GM12872 (cell line): ENCODE data around the gene DYNC1I1.

ENCODE experiments used
- CTCF ChIP-seq: IDR thresholded peaks from 3 replicates; pipeline ENCODE4 v1.5.1; 2011; ENCODE audit warnings: low read depth, mild to moderate bottlenecking, low read length, moderate library complexity; ENCODE audit not compliant: insufficient read depth

DYNC1I1 gene

GRCh38 chr7:96090756-96091155 lies 318.4 kb downstream of the DYNC1I1 start:
- no peak for TF ChIP-seq CTCF

DNA sequence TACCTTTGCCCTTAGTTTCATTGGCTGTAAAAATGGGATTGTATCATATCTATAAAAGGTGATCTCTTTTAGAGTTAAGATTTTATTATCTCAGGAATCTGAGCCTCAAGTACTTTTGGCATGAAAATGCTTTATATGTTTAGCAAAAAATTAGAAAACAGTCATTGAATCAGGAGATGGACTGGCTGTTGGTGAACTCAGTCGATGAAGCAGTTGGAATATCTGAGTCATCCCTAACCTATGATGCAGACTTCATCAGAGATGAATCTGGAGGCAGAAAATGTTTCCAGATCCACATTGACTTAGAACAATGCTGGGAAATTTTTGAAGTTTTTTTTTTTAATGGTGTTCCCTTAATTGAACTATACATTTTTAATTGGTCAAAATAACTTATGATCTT lies 321.1 kb downstream of the DYNC1I1 start:
- TF ChIP-seq CTCF = no peak

DNA sequence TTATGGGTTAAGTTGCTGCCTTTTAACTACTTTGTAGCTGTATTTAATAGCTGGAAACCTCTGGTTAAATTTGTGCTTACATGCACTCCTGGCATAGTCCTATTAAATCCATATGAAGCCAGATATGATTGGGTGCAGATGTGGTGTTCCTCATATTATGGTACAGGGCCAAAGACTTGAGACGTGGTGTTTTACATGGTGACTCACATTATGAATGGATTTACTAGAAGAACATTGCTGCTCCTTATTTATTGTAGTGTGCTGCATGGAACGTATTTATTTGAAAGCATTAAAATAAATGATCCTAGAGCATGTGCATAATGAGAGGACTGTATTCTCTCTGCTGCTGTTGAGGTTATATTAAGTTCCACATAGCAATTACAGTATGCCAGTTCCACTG lies 325.5 kb downstream of the DYNC1I1 start:
- no peak for TF ChIP-seq CTCF

DNA sequence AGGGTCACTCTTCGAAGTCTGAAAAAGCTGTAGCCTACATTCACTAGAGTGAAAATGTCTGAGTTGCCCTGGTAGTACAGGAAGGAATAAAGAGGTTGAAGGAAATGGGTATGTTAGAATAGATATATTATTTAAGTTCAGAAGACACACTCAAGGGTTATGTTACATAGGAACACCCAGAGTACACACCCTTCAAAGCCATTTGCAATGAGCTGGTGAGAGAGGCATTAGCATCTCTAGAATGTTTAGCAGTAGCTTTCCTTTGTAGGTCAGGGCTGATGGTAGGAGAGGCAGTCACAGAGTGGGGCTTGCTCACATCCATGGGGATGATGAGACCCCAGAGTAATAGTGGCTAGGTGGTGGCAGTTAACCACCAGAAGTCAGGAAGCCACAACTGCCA lies 328.4 kb downstream of the DYNC1I1 start:
- no peak for TF ChIP-seq CTCF

- no peak for TF ChIP-seq CTCF
Measured at GRCh38 chr7:96102096-96102811, 329.9 kb downstream of the DYNC1I1 start.

DNA sequence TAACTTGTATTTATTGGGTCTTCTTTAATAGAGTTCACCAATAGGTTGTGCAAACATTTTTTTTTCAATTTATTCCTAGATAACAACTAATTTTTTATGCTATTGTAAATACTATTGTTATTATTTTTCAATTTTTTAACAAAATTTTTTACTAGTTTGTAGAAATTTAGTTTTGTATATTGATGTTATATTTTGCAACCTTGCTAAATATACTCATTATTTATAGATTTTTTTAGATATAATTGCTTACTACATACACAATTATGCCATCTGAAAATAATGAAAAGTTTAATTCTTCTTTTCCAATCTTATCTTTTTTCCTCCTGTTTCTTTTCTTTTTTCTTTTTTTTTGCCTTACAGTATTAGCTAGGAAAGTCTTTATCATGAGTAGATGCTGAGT lies 332.6 kb downstream of the DYNC1I1 start:
- TF ChIP-seq CTCF = no peak

DNA sequence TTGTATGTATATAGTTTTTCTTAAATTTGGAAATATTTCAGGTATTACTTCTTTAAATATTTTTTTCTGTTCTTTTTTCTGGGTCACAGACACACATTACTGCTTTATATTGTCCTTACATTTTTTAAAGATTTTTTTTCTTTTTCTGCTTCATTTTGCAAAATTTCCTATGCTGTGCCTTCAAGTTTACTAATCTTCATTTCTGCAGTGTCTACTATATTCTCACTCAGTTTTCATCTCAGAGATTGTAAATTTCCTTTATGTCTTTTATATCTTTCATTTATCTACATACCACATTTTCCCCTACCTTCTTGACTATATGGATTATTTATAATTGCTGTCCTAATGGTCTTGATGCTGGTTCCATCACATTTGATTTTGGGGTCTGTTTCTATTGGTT lies 339.1 kb downstream of the DYNC1I1 start:
- no peak for TF ChIP-seq CTCF
